GM21360 (cell line): Measurements from ENCODE around the gene SPATA18.
A peak's percentile ranks its signal among the peaks of the same experiment; 100 is the strongest.
"Not testable (repeated sequence)": the region's sequence is repeated elsewhere in the genome, so short reads cannot be mapped to it uniquely, and the experiment has no call there.

Experiments used
- ATAC-seq: cut with Tn5 transposase; IDR thresholded peaks from one replicate; pipeline ENCODE4 v1.9.1; 2021; ENCODE audit warnings: mild to moderate bottlenecking, moderate library complexity; ENCODE audit not compliant: unreplicated experiment

SPATA18 gene

DNA sequence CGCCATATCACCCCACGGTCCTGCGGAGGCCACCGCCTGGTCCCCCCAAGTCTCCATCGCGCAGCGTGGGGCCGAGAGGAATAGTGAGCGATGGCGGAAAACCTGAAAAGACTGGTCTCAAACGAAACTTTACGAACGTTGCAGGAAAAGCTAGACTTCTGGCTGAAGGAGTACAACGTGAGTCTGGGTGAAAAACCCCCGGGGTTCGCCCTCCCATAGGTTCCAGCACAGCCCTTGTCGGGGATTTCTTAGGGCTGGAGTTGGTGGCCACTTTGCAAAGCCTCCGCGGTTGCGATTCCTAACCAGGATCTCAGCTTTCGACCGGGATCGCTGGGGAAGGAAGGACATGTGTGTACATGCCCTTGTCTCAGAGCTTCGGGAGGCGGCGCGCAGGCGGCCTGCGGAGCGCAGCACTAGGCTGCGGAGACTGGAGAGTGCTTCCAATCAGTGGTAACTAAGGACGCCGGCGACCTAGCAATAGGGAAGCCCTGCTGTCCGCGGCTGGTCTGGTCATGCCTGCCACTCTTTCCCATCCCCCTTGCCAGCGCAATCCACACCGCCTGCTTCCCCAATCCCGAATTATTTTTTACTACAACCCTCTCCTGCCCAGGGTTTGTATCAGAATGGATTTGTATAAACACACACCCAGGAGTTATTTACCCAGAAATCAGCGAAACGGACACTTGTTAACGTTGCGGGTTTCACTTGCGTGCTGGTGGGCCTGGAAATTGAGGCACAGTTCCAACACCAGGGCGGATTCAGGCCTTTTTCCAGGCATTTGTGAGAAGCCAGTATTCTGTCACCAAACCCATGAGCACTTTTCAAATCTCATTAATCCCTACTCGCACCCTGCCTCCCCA is 741 bp downstream of the SPATA18 start:
- ATAC-seq: peak; percentile 64

DNA sequence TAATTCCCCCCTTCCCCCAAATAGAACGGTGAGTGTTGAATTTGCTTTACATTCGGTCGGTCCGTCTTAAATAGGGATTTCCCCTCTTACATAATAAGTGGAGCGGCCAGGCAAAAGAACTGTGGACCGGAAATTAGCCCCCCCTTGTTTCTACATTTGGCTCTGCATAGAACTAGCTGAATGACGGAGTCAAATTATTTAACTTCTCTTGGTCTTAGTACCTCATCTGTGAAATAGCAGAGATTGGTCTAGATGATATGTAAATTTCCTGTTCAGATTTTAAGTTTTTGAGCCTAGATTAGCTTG is 1.3 kb downstream of the SPATA18 start:
- peak; percentile 64 for ATAC-seq

DNA sequence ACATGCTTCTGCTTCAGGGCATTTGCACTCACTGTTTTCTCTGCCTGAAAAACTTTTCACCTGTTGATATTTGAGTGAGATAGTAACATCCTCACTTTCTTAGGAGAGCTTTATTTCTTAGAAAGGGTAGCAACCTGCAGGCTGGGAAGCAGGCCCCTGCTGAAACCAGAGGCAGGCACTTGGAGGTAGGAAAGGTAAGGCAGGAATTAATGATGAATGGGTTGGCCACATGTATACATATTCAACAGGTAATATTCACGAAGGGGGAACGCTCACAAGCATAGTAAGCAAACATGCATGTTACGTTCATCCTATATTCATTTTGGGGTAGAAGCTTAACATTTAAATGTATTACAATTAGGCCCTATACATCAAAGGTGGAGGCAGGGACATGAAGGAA is 3.1 kb downstream of the SPATA18 start:
- no peak for ATAC-seq

DNA sequence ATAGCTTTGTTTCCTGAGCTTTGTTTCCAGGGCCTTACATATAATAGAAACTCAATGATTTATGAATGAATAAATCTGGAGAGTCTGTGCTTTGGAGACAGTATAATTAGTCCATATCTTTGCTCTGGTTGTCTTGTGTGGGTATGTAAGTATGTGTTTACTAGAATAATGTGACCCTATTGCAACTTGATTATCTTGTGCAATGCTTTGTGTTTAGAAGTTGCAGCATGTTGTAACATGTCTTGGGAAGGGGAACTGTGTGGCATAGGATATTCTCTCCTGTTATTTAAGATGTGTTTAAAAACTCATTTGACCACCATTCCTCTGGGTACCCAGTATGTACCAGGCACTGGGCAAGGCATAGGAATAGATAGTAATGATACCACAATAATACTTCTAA is 6.1 kb downstream of the SPATA18 start:
- ATAC-seq: no peak

DNA sequence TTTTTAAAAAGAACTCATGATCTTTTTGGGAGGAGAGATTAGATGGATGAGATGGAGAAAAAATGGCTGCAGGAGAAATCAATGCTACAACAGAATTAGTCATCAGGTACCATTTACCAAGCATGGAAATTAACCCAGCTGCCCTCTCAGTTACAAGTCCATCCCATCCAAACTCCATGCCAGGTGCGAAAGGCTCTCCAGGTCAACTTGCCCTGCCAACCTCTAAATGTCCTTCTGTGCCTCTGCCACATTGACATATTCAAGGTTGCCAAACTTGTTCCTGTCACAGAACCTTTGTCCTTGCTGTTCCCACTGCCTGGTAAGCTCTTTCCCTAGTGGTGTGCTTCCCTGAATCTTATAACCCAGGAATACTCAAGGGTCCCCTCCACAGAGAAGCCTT is 7.2 kb downstream of the SPATA18 start:
- ATAC-seq: no peak

DNA sequence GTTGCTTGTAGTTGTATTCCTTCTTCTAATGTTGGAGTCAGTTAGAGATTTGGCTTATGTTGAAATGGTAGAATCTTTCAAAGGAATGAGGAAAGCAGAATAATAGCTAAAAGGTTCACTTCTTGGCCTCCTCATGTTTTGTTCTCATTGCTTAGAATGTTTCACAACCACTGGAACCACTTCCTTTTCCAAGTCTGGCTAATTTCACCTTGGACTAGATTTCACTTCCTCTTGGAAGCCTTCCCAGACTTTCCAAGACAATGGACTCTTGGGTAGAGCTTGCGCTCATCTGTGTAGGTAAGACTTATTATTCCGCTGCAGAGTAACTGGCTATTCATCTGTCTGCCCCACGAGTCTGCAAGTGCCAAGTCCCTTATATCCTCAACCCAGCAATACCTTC is 8.3 kb downstream of the SPATA18 start:
- no peak for ATAC-seq

DNA sequence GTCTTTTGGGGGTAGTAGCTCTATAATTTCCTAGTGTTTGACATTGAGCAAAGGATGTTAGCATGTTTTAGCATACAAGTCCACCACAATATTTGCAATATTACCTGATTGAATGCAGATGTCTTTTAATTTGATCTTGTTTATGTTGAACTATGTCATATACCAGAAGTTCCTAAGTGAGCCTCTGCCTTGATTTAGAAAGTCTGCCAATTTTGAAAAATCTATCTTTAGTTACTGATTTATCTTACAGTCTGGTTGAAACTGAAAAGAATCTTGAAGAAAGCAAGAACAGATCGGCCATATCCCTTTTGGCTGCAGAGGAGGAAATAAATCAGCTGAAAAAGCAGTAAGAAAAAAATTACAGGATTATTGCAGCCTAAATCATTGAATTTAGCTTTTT is 18.5 kb downstream of the SPATA18 start:
- no peak for ATAC-seq

DNA sequence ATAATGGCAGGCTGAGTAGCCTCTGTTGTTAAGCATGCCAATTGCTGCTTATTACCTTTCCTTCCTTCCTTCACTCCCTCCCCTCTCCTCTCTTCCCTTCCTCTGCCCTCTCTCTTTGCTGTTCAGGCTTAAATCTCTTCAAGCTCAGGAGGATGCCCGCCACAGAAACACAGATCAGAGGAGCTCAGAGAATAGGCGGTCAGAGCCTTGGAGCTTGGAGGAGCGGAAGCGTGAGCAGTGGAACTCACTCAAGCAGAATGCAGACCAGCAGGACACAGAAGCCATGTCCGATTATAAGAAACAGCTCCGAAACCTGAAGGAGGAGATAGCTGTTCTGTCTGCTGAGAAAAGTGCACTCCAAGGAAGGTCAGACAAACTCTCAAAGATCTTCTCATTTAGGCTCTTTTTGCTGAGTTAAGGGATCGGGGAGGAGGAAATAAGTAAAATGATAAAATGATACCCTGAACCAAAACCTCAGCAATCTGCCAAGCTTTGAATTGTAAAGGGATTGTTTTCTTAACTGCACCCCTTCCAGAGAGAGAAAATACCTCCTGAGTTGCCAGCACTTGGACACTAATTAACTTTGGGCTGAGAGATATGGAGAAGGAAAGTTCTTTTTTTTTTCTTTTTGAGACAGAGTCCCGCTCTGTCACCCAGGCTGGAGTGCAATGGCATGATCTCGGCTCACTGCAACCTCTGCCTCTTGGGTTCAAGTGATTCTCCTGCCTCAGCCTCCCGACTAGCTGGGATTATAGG is 20.9 kb downstream of the SPATA18 start:
- no peak for ATAC-seq

DNA sequence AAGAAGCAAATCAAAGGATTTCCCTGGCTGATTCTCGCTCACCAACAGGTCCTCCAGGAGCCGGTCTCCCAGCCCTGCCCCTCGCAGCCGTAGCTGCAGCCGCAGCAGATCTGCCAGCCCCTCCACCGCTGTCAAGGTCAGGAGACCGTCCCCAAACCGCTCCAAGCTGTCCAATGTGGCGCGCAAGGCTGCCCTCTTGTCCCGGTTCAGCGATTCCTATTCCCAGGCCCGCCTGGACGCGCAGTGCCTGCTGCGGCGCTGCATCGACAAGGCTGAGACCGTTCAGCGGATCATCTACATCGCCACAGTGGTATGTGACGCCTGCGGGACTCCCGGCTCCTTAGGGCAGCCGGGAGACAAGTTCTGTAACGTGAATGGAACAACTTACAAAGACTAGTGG is 25.6 kb downstream of the SPATA18 start:
- no peak for ATAC-seq

DNA sequence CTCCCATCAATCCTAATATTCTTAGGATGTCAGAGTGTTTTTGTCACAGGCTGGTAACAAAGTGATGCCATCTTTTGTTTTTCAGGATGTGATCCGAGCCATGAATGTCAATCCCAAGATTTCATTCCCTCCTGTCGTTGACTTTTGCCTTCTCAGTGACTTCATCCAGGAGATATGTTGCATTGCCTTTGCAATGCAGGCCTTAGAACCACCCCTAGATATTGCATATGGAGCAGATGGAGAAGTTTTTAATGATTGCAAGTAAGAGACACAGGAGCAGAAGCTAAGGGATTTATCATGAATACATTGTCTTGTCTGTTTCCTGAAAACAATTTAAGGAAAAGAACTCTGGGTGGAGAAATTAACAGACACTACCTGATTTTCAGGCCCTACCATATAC is 28.6 kb downstream of the SPATA18 start:
- ATAC-seq: no peak

DNA sequence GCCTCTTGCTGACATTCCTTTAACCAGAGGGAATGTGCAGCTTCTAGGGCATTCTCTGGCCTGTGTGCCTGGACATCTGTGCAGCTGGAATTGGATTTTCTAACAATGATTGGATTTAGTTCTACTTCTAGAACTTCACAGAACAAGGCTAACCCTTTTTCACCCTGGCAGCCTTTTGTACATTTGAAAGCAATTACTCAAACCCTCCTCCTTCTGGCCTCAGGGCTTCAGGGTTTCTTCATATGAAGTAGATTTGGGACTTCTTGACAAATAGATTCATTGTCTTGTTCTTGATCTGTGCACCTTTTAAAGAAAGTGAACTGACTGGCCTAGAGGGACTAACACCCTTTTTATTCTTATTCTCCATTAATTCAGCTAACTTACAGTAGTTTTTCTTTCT is 30.1 kb downstream of the SPATA18 start:
- ATAC-seq: no peak

DNA sequence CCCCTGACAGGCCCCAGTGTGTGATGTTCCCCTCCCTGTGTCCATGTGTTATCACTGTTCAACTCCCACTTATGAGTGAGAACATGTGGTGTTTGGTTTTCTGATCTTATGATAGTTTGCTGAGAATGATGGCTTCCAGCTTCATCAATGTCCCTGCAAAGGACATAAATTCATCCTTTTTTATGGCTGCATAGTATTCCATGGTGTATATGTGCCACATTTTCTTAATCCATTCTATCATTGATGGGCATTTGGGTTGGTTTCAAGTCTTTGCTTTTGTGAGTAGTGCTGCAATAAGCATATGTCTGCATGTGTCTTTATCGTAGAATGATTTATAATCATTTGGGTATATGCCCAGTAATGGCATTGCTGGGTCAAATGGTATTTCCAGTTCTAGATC is 35.3 kb downstream of the SPATA18 start:
- ATAC-seq: not testable (repeated sequence)

DNA sequence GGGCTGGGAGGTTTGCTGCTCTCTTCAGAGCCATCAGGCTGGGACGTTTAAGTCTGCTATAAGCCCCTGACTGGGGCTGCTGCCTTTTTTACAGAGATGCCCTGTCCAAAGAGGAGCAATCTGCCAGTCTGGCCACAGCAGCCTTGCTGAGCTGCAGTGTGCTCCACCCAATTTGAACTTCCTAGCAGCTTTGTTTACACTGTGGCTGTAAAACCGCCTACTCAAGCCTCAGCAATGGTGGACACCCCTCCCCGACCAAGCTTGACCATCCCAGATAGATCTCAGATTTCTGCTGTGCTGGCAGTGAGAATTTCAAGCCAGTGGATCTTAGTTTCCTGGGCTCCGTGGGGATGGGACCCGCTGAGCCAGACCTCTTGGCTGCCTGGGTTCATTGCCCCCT is 40.7 kb downstream of the SPATA18 start:
- ATAC-seq: no peak

DNA sequence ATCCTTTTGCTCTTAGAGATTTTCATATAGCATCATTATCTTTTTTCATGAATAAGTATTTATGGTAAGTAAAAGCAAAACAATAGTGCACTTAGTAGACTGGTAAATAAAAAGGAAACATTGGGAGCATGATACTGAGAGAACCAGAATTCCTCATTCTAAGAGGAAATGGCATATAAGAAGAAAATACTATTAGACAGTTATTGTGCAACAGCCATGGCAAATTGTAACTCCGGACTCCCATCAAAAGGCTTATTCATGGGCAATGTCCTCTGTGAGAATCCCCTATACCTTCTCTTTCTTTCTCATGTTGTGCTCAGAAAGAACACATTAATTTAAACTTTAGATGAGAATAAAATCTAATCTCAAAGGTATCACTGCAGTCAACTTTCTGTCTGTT is 42.4 kb downstream of the SPATA18 start:
- ATAC-seq: no peak

DNA sequence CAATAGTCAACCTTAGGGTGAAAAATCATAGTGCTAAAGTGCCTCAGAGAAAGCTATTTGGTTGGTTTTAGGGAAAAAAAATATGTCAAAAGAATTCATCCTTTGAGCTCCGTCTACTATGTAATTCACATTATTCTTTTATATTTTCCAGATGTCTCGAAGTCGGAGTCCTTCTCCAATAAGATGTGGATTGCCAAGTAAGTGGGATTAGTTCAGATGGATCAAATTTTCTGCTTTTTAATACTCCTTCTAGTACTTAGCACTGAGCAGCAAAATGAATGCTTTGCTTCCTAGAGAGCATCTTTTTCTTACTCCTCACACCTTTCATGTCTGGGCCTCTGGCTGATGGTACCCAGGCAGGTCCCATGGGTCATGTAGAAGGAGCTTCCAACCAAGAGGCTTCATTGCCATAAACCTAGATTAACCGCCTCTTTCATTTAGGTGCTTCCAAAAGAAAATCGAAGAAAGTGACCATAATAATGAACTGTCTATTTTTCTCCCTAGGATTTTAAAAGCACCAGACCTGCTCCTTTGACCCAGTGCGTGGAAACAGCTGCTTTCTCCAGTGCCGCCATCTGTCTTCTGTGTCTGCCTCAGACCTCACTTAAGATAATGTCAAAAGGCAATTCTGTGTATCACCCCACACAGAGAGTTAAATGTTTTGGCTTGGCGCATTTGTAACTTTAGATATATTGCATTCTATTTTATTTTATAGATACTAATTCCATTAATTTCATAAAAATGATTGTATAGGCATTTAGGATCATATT is 43.5 kb downstream of the SPATA18 start:
- no peak for ATAC-seq

DNA sequence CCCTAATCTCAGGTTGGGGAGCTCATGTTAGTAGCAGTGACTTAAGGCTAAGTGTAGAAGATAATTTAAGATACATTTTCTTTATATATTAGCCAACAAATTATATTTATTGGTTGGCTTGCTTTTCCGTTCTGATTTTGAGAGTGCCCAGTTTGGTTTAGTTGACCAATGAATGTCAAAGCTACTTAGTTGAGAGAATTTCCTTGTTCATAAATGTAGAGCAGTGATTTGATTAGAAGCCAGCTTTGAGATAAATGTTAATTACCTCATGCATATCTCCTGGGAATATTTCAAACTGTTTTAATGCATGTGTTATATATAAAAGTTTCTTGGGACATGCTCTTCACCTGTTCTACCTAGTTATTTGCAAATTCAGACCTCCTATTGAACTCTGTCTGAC is 44.3 kb downstream of the SPATA18 start:
- no peak for ATAC-seq

DNA sequence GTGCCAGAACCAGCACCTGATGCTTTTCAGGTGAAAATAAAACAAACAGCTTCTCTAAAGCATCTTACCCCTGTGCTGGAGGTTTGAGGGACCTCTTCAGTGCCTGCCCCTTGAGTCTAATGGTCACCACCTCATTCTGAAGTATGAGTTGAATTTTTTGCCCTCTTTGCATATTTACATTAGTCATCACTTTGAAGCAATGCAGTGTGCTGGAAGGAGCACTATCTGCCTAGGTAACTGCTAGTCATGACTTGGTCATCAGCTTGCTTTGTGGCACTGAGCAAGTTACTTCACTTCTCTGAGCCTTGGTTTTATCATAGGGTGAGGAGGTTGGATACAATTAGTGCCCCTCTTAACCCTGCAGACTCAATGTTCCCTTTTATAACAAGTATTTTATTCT is 44.9 kb downstream of the SPATA18 start:
- no peak for ATAC-seq

DNA sequence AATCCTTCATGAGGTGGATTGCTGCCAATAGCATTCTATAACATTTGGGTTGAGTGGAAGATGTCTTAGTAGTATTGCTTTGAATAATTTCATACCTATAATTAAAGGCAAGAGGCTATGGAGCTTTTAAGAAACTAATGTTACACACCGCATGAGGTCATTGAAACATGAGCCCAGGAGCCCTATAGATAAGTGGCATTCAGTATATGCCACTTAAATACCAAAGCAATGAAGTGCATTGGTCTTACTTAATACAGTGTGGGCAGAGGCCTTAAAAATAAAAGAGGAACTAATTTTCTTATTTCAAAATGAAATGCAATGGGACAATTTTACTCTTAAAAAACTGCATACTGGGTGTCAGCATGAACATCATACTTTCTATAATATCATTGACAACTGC is 47.5 kb downstream of the SPATA18 start:
- ATAC-seq: no peak

DNA sequence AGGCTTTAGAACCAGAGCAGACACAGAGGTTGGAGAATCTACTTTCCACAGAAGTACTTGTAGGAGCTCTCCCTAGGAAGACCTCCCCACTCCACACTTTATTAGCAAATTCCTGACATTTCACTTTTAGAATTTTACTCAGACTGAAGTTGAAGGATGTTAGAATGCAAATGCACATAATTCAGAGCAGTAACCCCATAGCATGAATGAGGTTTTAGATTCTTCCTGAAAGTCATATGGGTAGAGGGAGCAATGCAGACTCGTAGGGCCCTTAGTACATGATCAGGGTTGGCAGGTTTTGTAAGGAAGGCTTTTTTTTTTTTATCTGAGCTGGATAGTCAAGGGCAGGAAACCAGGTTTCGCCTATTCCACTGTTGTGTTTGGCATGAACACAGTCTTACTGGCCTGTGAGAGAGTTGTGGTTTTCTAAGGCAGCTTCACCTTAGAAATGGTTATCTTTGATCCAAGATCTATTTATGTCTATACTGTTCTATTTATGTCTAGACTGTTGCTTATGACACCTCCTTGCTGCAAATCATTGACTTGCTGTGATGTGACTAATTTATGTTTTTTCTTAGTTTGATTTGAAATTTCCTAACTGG is 48.9 kb downstream of the SPATA18 start:
- no peak for ATAC-seq

DNA sequence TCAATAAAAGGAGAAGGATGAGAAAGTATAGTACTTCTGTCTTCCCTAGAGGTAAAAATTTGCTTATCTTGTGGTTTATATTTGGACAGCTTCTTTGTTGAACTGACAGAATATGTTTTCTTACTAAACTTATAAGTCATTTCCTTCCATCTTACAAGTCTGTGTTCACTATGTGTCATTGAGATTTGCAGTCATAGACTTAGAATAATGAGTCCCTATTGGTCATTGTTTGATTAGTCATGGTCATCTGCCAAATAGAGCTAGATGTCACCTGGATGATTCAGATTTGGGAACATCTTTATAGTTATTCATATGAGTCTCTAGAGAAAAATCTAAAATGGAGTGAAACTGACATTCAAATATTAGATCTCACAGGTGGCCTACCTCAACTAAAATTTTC is 51.5 kb downstream of the SPATA18 start:
- no peak for ATAC-seq

DNA sequence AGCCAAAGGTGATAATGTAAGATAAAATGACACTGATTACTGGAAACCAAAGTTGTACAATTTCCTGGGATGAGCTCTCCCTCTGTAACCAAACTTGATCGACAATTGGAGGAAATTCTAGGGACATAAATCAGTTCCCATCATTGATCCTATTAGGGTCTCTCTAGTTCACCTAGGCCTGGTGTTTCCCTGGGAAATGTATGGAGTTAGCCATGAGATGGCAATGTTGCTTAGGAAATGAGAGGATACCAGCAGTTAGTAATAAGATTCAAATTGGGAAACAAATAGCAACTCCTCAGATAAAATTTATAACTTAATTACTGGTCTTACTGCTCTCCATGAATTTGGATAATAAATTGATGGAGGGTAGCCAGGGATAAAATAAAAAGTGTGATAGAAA is 52.2 kb downstream of the SPATA18 start:
- ATAC-seq: no peak
